Thyroid gland (tissue), 4 donors: ENCODE data around the gene CCNQ.

ENCODE experiments used
- POLR2A ChIP-seq, 2 donors: fragments of 450-650 bp; IDR thresholded peaks; one replicate each; pipeline ENCODE4 v1.6.1; 2017; ENCODE audit warnings: antibody characterized with exemption in 2 of 2, mild to moderate bottlenecking in 2 of 2, moderate library complexity in 1 of 2
- TF ChIP-seq, protein P1 (sequence below), 6 experiments: fragments of 200-600 bp in 3 of 6; fragments of 450-650 bp in 3 of 6; sonication (generic) in 3 of 6; IDR thresholded peaks; one replicate each; pipeline ENCODE4 v1.5.1; 2016 to 2019; ENCODE audit warnings: antibody characterized with exemption in 6 of 6, mild to moderate bottlenecking in 2 of 6, inconsistent platforms in 1 of 6, moderate library complexity in 1 of 6

DNA sequence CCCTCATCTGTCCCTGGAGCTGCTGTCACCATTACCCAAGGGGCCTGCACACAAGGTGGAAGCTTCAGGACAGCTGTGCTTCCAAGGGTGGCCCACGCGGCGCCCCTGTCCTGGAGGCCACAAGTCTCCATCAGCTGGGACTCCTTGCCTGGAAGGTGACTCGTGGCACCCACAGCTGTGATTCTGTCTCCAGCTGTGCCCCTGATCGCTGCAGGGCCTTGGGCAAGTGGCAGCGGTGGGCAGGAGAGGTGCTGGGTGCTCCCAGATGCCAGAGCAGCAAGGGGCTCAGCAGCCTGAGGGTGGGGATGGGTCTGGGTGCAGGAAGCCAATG lies 39.1 kb upstream of the CCNQ start:
- TF ChIP-seq, protein P1, sequence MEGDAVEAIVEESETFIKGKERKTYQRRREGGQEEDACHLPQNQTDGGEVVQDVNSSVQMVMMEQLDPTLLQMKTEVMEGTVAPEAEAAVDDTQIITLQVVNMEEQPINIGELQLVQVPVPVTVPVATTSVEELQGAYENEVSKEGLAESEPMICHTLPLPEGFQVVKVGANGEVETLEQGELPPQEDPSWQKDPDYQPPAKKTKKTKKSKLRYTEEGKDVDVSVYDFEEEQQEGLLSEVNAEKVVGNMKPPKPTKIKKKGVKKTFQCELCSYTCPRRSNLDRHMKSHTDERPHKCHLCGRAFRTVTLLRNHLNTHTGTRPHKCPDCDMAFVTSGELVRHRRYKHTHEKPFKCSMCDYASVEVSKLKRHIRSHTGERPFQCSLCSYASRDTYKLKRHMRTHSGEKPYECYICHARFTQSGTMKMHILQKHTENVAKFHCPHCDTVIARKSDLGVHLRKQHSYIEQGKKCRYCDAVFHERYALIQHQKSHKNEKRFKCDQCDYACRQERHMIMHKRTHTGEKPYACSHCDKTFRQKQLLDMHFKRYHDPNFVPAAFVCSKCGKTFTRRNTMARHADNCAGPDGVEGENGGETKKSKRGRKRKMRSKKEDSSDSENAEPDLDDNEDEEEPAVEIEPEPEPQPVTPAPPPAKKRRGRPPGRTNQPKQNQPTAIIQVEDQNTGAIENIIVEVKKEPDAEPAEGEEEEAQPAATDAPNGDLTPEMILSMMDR (IDR thresholded peaks at IDR 0.05), result no peak
- no peak for TF ChIP-seq POLR2A (IDR thresholded peaks at IDR 0.05)
